NCI-H2081 (cell line): ENCODE results near the gene HHIPL1.
"Not testable (repeated sequence)": the region's sequence is repeated elsewhere in the genome, so short reads cannot be mapped to it uniquely, and the experiment has no call there.

ENCODE experiments used
- DNase-seq, 2 experiments: peaks; one replicate each; lab custom pipeline; 2025; lab: John Stamatoyannopoulos, UW

Gene HHIPL1

GRCh38 chr14:99635116-99635515, 9.8 kb upstream of the HHIPL1 start:
- no peak for DNase-seq

- DNase-seq = no peak
Observed at GRCh38 chr14:99636487-99636886, 8.4 kb upstream of the HHIPL1 start.

- DNase-seq = no peak
Observed at GRCh38 chr14:99637624-99638023, 7.3 kb upstream of the HHIPL1 start.

GRCh38 chr14:99642771-99643170, 2.2 kb upstream of the HHIPL1 start:
- DNase-seq = not testable (repeated sequence)

- no peak for DNase-seq
Observed at GRCh38 chr14:99643343-99643742, 1.6 kb upstream of the HHIPL1 start.

GRCh38 chr14:99644035-99644587, 818 bp upstream of the HHIPL1 start:
- DNase-seq = no peak

- DNase-seq = no peak
Observed at GRCh38 chr14:99645545-99646505, 896 bp downstream of the HHIPL1 start.

GRCh38 chr14:99647411-99647810, 2.5 kb downstream of the HHIPL1 start:
- DNase-seq = no peak

- DNase-seq = no peak
Observed at GRCh38 chr14:99648027-99648784, 3.3 kb downstream of the HHIPL1 start.

GRCh38 chr14:99649219-99649618, 4.3 kb downstream of the HHIPL1 start:
- DNase-seq = no peak

GRCh38 chr14:99649643-99650042, 4.7 kb downstream of the HHIPL1 start:
- no peak for DNase-seq

GRCh38 chr14:99650189-99650588, 5.3 kb downstream of the HHIPL1 start:
- DNase-seq = no peak

GRCh38 chr14:99651953-99652746, 7.2 kb downstream of the HHIPL1 start:
- DNase-seq = no peak

GRCh38 chr14:99654235-99654985, 9.5 kb downstream of the HHIPL1 start:
- no peak for DNase-seq

GRCh38 chr14:99655521-99655920, 10.6 kb downstream of the HHIPL1 start:
- DNase-seq = no peak

- no peak for DNase-seq
Observed at GRCh38 chr14:99656171-99656570, 11.2 kb downstream of the HHIPL1 start.

GRCh38 chr14:99657645-99658155, 12.8 kb downstream of the HHIPL1 start:
- no peak for DNase-seq

GRCh38 chr14:99658218-99658845, 13.4 kb downstream of the HHIPL1 start:
- no peak for DNase-seq

- DNase-seq = no peak
Observed at GRCh38 chr14:99659333-99659741, 14.4 kb downstream of the HHIPL1 start.

GRCh38 chr14:99660006-99660566, 15.2 kb downstream of the HHIPL1 start:
- no peak for DNase-seq
